Motor neuron (in vitro differentiated cells): ENCODE results near the gene LAIR2. TPM values are rescaled to one million over a fixed set of nuclear protein-coding genes. Genes with fewer than 3 reads are reported as not detected.

ENCODE experiments used
- ATAC-seq, 8 experiments: fragments of 200-7000 bp; cut with Tn5 transposase; replicated peaks in 6 of 8; 2 replicates each; pipeline ENCODE4 v1.8.0; 2021; ENCODE audit warnings: mild to moderate bottlenecking in 8 of 8, moderate library complexity in 8 of 8
- H3K27ac ChIP-seq, 2 donors: fragments of 250-450 bp; sonication (Bioruptor Pico); 2 replicates each; pipeline ENCODE4 v1.9.0; 2021; ENCODE audit warnings: antibody characterized with exemption in 2 of 2, mild to moderate bottlenecking in 2 of 2, moderate library complexity in 1 of 2
- H3K4me1 ChIP-seq, 2 donors: fragments of 250-450 bp; sonication (Bioruptor Pico); replicated peaks in 1 of 2; 2 replicates each; pipeline ENCODE4 v1.6.1; 2021; ENCODE audit warnings: antibody characterized with exemption in 2 of 2, mild to moderate bottlenecking in 2 of 2, moderate library complexity in 1 of 2
- H3K4me3 ChIP-seq, 5 donors: fragments of 250-450 bp; sonication (Bioruptor Pico); 2 replicates each; pipeline ENCODE4 v1.9.0; 2021; ENCODE audit warnings: antibody characterized with exemption in 5 of 5, mild to moderate bottlenecking in 5 of 5, moderate library complexity in 4 of 5
- WGBS, 10 experiments: fragments of 450-650 bp; shearing (Covaris generic); methylation state at CpG; one replicate each; pipeline ENCODE4 v1.0.0; 2022; 5-methylcytosine and 5-hydroxymethylcytosine counted together
- in situ Hi-C, 9 experiments: fragments of 400-800 bp; cut with MboI; loops; one replicate each; pipeline ENCODE4 v1.15.0; 2021; ENCODE audit warnings: low sequenced_read_pairs in 9 of 9, low pct_unique_long_range_greater_than_20kb in 2 of 9; ENCODE audit not compliant: unreplicated experiment in 9 of 9
- total RNA-seq, 8 experiments: library from RNA; unstranded; fragments of 300-600 nt; gene quantifications; 2 replicates each; pipeline versions ENCODE4 v1.2.3 to v1.2.4, GENCODE V29; 2022

Gene LAIR2
- total RNA-seq, 8 experiments from 2014 or later: not detected

GRCh38 chr19:54470991-54471782 is 31.4 kb upstream of the LAIR2 start:
- in situ Hi-C loops: no loop called here
- 9 to 71% (median 20%) methylated on average over 1 to 12 of the region's 60 CpGs; no CpG with 5 or more reads in 5 of the 10 experiments for WGBS, 10 experiments
- peaks cover 21 to 33% of the 10 kb centered on the region in 2 donors for H3K4me1 ChIP-seq
- ATAC-seq: peak in 7 of 8 experiments; percentile 2 to 27 (median 9)
- H3K27ac ChIP-seq: peak overlapping the region in 1 of 2 donors; percentile 73
- H3K4me3 ChIP-seq: peak overlapping the region in 4 of 5 donors; percentile 2 to 31 (median 20)

- H3K4me3 ChIP-seq: peak within 1 kb of the TSS in 4 of 5 donors; percentile 12 to 32 (median 22)
- H3K27ac ChIP-seq: peak within 1 kb of the TSS; percentile 24 to 70
- 0 to 20% (median 0%) methylated on average over 1 to 4 of the region's 14 CpGs; no CpG with 5 or more reads in 5 of the 10 experiments for WGBS, 10 experiments
- H3K4me1 ChIP-seq: peaks cover 21 to 33% of the 10 kb centered on the region in 2 donors
- in situ Hi-C loops: no loop called here
- peak; percentile 84 to 96 (median 91) for ATAC-seq
Observed at GRCh38 chr19:54473071-54473891, 29.4 kb upstream of the LAIR2 start, which contains the start of gene CDC42EP5. Gene CDC42EP5 (minus strand): TSS chr19:54473296. CDS start chr19:54465547, 7,749 bp downstream.

- ATAC-seq: no peak
- in situ Hi-C loops: no loop called here
- Histone ChIP-seq H3K4me1 (peaks cover 24 to 35% of the 10 kb centered on the region in 2 donors), H3K4me3 (no peak overlapping the region), H3K27ac (peak overlapping the region; percentile 24 to 70)
- WGBS, 10 experiments: 52 to 100% (median 86%) methylated on average over 1 to 4 of the region's 6 CpGs; no CpG with 5 or more reads in 6 of the 10 experiments
Observed at GRCh38 chr19:54473892-54474372, 28.7 kb upstream of the LAIR2 start.

- no peak overlapping the region for H3K27ac ChIP-seq
- WGBS, 10 experiments: 70% methylated on average over 2 of the region's 11 CpGs; no CpG with 5 or more reads in 9 of the 10 experiments
Observed at GRCh38 chr19:54475706-54476105, 26.9 kb upstream of the LAIR2 start.

GRCh38 chr19:54477650-54478049 is 25.0 kb upstream of the LAIR2 start:
- no peak for ATAC-seq
- in situ Hi-C loops: loop anchor here in 1 of 9 experiments (25.0 kb wide), 1 partner anchor 185 kb away; the partner anchor contains the start of gene LILRB4
- peaks cover 13 to 18% of the 10 kb centered on the region in 2 donors for H3K4me1 ChIP-seq

More at GRCh38 chr19:54475706-54476105, 26.9 kb upstream of the LAIR2 start:
- Histone ChIP-seq H3K4me3 (no peak overlapping the region), H3K4me1 (peaks cover 22 to 28% of the 10 kb centered on the region in 2 donors)
- ATAC-seq: no peak
- in situ Hi-C loops: loop anchor here in 1 of 9 experiments (25.0 kb wide), 1 partner anchor 187 kb away; the partner anchor contains the start of gene LILRB4

GRCh38 chr19:54478677-54479266 is 23.9 kb upstream of the LAIR2 start:
- Histone ChIP-seq H3K27ac (no peak overlapping the region), H3K4me3 (no peak overlapping the region), H3K4me1 (peaks cover 6 to 11% of the 10 kb centered on the region in 2 donors)
- 0 to 30% (median 13%) methylated on average over 1 to 8 of the region's 10 CpGs; no CpG with 5 or more reads in 2 of the 10 experiments for WGBS, 10 experiments
- ATAC-seq: peak; percentile 53 to 67 (median 62)
- in situ Hi-C loops: loop anchor here in 1 of 9 experiments (25.0 kb wide), 1 partner anchor 184 kb away; the partner anchor contains the start of gene LILRB4

More at GRCh38 chr19:54477650-54478049, 25.0 kb upstream of the LAIR2 start:
- Histone ChIP-seq H3K4me3 (no peak overlapping the region), H3K27ac (no peak overlapping the region)
- 9 to 67% (median 40%) methylated on average over 1 to 3 of the region's 3 CpGs; no CpG with 5 or more reads in 3 of the 10 experiments for WGBS, 10 experiments

GRCh38 chr19:54480051-54480450 is 22.6 kb upstream of the LAIR2 start:
- WGBS, 10 experiments: 35 to 74% (median 71%) methylated on average over 1 to 2 of the region's 2 CpGs; no CpG with 5 or more reads in 1 of the 10 experiments
- peaks cover 3 to 8% of the 10 kb centered on the region in 2 donors for H3K4me1 ChIP-seq
- no peak overlapping the region for H3K4me3 ChIP-seq
- H3K27ac ChIP-seq: no peak overlapping the region
- in situ Hi-C loops: loop anchor here in 1 of 9 experiments (25.0 kb wide), 1 partner anchor 182 kb away; the partner anchor contains the start of gene LILRB4
- no peak for ATAC-seq

- Histone ChIP-seq H3K4me1 (peaks cover 3% of the 10 kb centered on the region in 2 donors), H3K4me3 (no peak overlapping the region), H3K27ac (no peak overlapping the region)
- ATAC-seq: peak; percentile 63 to 83 (median 74)
- in situ Hi-C loops: loop anchor here in 1 of 9 experiments (25.0 kb wide), 1 partner anchor 181 kb away; the partner anchor contains the start of gene LILRB4
- 12 to 59% (median 35%) methylated on average over 4 to 16 of the region's 16 CpGs; no CpG with 5 or more reads in 1 of the 10 experiments for WGBS, 10 experiments
Observed at GRCh38 chr19:54481326-54481930, 21.2 kb upstream of the LAIR2 start.

- WGBS, 10 experiments: 43 to 100% (median 77%) methylated on average over 1 to 3 of the region's 3 CpGs
- H3K4me1 ChIP-seq: peaks cover 3% of the 10 kb centered on the region in 2 donors
Observed at GRCh38 chr19:54482889-54483288, 19.7 kb upstream of the LAIR2 start.

GRCh38 chr19:54484451-54484850 is 18.2 kb upstream of the LAIR2 start:
- no peak for ATAC-seq
- no peak overlapping the region for H3K4me3 ChIP-seq
- in situ Hi-C loops: loop anchor here in 1 of 9 experiments (25.0 kb wide), 1 partner anchor 178 kb away; the partner anchor contains the start of gene LILRB4
- H3K4me1 ChIP-seq: no peaks in the 10 kb centered on the region
- no peak overlapping the region for H3K27ac ChIP-seq
- 39 to 92% (median 62%) methylated on average over 1 to 10 of the region's 10 CpGs; no CpG with 5 or more reads in 4 of the 10 experiments for WGBS, 10 experiments

More at GRCh38 chr19:54482889-54483288, 19.7 kb upstream of the LAIR2 start:
- ATAC-seq: no peak
- Histone ChIP-seq H3K4me3 (no peak overlapping the region), H3K27ac (no peak overlapping the region)
- in situ Hi-C loops: loop anchor here in 1 of 9 experiments (25.0 kb wide), 1 partner anchor 179 kb away; the partner anchor contains the start of gene LILRB4

GRCh38 chr19:54485851-54486250 is 16.8 kb upstream of the LAIR2 start:
- Histone ChIP-seq H3K4me3 (no peak overlapping the region), H3K27ac (no peak overlapping the region), H3K4me1 (no peaks in the 10 kb centered on the region)
- in situ Hi-C loops: loop anchor here in 1 of 9 experiments (25.0 kb wide), 1 partner anchor 176 kb away; the partner anchor contains the start of gene LILRB4
- ATAC-seq: no peak
- WGBS, 10 experiments: 35 to 96% (median 71%) methylated on average over 2 to 5 of the region's 5 CpGs; no CpG with 5 or more reads in 4 of the 10 experiments
